Esophagus muscularis mucosa (tissue), 4 donors: ENCODE results near the gene DIAPH3.

Experiments used
- EP300 ChIP-seq: sonication (generic); formaldehyde crosslinking; IDR thresholded peaks from one replicate; pipeline ENCODE4 v1.6.1; 2017; ENCODE audit warnings: antibody characterized with exemption
- POLR2A ChIP-seq: fragments of 450-650 bp; IDR thresholded peaks from one replicate; pipeline ENCODE4 v1.6.1; 2017; ENCODE audit warnings: antibody characterized with exemption, moderate library complexity, mild to moderate bottlenecking, low read depth
- TF ChIP-seq, protein P1 (sequence below), 3 experiments: fragments of 200-600 bp in 2 of 3; fragments of 450-650 bp in 1 of 3; sonication (generic) in 2 of 3; IDR thresholded peaks; one replicate each; pipeline ENCODE4 v1.5.1; 2017 to 2019; ENCODE audit warnings: antibody characterized with exemption in 3 of 3, mild to moderate bottlenecking in 2 of 3, moderate library complexity in 1 of 3

DNA sequence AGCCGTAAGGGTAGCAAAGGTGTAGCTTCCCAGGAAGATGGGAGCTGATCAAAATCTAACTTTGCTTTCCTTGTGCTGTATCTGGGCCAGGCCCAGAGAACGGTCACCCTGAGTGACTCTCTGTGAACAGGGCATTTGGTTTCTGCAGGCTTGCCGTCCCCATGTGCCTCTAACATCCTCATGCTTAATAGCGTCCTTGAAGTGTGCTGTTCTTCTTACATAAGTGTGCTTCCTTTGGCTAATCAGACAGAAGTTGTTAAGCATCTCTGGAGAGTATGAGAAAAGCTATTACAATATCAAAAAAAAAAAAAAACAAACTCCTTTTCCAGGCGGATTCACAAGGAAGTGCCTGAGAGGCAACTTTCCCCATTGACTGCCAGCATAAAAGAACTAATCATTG, 503.7 kb downstream of the DIAPH3 start:
- TF ChIP-seq POLR2A (no peak), EP300 (no peak)
- TF ChIP-seq, protein P1, sequence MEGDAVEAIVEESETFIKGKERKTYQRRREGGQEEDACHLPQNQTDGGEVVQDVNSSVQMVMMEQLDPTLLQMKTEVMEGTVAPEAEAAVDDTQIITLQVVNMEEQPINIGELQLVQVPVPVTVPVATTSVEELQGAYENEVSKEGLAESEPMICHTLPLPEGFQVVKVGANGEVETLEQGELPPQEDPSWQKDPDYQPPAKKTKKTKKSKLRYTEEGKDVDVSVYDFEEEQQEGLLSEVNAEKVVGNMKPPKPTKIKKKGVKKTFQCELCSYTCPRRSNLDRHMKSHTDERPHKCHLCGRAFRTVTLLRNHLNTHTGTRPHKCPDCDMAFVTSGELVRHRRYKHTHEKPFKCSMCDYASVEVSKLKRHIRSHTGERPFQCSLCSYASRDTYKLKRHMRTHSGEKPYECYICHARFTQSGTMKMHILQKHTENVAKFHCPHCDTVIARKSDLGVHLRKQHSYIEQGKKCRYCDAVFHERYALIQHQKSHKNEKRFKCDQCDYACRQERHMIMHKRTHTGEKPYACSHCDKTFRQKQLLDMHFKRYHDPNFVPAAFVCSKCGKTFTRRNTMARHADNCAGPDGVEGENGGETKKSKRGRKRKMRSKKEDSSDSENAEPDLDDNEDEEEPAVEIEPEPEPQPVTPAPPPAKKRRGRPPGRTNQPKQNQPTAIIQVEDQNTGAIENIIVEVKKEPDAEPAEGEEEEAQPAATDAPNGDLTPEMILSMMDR (IDR thresholded peaks at IDR 0.05) = no peak
